GM18873 (cell line): Measurements from ENCODE around the gene B4GALT6.

Experiments
- ATAC-seq: cut with Tn5 transposase; IDR thresholded peaks from one replicate; pipeline ENCODE4 v1.9.1; 2021; ENCODE audit warnings: mild to moderate bottlenecking, moderate library complexity, moderate number of reproducible peaks; ENCODE audit not compliant: unreplicated experiment, low FRiP score

The B4GALT6 gene

DNA sequence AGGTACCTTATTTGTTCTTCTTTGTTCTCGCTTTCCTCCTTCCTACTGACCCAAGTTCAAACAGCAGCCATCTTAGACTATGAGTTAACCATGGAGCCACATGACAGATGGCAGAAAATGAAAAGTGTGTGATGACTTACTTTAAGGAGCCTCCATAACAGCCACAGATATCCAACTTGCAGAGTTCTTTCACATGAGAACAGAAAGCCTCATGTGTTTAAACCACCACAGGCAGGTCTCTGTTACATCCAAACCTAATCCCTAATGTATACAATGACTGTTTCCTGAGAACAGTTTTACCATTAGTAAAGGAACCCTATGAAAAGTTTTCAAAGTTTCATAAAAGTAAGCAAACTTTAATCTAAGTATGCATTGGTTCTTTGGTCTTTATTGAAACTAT lies 20.3 kb downstream of the B4GALT6 start:
- no peak for ATAC-seq

DNA sequence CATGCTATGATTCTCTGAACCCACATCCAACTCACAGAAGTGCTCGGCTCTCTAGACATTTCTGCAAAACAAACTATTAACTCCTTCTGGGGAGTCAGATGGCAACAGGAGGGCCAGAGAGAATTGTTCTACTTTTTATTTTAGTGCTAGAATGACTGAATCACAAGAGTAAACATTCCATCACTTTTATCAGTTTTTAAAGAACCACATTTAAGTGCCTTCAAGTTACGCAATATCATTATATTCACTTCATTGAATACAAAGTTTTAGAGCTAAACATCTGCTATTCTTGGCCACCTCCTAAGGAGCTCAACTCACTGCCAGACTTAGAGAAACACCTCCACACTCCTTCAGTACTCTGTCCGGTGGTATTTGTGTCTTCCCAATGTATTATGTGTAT lies 22.4 kb downstream of the B4GALT6 start:
- no peak for ATAC-seq

DNA sequence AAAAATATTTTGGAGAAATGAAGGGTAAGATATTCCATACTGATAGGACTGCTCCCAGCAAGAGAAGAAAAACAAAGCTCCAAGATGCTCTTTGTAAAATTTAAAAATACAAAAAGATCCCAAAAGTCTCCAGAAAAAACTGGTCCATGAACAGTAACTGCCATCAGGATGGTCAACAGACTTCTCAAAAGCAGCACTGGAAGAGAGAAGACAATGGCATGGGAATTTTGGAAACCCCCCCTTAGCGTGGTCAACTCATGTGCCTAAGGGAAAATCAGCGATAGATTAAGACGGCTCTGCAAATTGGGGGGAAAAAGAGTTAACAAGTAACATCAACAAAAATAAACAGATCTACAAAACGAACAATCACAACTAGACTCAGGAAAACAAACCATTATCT lies 23.6 kb downstream of the B4GALT6 start:
- ATAC-seq, result no peak

DNA sequence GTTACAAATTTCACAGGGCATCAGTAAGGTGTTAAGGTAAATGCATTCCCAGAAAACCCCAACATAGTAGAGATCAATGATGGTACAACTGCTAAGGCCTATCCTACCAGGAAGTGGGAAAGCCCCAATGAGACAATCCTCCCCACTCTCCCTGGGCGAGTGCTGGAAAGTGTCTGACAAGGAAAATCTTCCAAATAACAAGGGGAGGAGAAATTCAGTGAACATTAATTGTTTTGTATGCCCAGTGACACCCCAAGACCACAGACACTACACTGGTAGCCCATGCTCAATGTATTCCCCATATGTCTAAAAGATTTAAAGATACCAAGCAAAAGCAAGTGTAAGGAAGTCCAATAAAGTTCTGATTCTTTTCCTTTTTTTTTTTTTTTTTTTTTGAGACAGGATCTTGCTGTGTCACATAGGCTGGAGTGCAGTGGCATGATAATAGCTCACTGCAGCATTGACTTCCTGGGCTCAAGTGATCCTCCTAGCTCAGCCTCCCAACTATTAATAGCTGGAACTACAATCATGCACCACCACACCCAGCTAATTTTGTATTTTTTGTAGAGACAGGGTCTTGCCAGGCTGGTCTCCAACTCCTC lies 24.7 kb downstream of the B4GALT6 start:
- no peak for ATAC-seq

DNA sequence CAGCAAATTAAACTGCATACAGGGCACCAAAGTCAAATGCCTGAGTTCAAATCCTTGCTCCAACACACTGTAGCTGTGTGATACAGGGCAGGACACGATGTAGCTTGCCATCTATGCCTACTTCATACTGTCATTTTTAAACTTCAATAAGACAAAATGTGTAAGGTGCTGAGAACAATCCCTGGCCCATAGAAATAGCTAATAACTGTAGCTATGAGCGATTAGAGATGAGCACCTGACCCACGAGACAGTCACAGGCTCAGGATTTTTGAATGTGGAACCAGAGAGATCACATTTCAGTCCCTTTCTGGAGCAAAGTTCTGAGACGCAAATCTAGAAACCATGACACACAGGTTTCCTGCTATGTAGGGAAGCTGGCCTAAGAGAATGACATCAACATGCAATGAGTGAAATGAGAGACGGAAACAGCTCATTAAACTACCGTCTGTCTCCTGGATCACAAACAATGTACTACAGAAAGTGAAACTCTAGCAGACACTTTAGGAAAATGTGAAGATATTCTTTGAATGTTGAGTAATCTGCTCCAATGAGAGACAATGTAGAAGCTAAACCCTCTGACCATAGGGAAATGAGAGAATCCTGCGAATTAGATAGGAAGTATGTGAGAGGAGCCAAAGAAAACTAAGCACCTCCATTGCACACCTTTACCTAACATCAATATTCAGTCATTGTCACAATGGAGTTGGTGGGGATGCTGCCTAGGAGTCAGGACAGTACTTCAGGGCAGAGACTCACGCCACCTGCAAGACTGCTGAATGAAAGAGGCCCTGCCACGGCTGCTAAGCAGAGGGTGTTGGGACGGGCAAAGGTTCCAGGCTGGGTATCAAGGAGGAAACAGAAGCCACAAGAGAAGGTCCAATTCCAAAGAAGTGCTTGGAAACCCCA lies 25.5 kb downstream of the B4GALT6 start:
- ATAC-seq, result peak; percentile 65

DNA sequence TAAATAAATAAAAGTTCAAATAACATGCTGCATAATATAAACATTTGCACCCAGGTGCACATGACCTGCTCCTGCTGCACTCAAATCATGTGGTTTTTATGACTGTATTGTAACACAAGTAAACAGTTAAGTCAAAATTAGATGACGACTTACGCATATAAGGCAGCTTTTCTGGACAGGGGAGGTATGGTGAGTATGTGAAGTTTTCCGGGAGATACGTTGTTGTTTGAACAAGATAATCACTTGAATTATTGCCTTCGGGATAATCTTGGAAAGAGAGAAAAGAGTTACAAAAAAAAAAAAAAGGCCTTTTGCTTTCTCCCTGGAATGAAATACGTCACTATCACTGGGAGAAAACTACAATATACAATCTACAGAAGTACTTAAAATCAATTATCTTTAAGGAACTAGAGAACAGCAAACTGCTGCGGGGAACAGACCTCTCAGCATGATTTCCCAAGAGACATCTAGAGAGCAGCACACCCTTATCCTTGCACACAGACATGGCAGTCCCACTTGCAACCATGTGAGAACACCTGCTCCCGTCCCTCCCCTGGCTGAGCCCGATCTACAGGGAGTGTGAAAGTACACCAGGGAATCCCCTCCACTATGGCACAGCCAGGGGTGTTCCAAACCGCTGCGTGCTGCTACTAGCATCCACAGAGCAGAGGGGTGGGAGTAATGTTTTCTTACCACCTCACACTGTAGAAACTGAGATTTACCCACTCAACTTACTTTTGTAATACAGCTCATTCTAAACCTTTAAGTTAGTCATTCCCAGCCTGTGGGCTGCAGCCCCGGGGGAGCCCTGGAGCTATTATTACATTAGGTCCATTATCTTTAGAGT lies 26.3 kb downstream of the B4GALT6 start:
- ATAC-seq, result peak; percentile 87

DNA sequence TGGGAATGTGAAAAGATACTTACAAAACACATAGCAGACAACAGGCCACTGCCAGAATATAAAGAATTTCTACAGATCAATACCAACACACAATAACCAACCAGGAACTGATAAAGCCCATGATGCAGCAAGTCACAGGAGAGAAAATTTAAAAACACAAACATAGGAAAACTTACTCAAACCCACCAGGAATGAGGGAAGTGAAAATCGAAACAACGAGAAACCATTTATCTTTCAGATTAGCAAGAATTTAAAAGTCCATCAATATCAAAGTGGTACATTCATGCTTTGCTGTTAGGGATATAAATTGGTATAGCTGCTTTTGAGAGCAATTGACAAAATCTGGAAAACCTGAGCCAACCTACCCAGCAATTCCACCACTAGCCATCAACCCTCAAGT lies 27.6 kb downstream of the B4GALT6 start:
- no peak for ATAC-seq

DNA sequence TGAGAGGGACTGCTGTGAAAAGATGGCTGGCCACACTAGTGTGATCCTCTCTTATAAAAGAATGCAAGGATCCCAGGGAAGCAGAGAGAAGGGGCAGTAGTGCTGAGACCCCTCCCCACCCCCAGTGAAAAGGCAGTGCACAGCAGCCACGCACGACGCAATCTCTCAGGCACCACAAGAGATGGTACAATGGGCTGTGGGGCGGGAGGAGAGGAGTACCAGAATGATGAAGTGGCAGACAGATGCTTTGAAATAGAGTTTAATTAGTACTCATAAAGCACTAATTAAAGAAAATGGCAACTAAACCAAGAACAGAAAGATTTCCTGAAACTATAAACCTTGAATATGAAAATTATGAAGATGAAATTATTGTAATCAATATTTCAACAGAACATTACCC lies 29.0 kb downstream of the B4GALT6 start:
- ATAC-seq, result no peak

DNA sequence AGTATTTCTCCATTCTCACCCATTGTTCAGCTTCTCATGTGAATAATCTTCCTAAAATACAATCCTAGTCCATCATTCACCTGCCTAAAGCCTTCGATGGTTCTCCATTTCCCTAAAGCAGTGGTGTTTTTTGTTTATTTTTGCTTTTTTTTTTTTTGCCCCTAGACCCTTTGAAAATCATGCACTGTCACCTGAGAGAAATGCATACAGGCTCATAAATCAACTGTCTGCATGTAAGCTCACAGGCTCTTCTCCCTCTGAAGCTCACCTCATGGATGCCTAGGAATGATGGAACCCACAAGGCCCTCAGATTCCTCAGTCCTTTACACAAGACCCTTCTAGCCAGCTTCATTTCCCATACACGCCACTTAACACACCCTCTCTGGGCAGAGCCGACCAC lies 31.5 kb downstream of the B4GALT6 start:
- no peak for ATAC-seq

DNA sequence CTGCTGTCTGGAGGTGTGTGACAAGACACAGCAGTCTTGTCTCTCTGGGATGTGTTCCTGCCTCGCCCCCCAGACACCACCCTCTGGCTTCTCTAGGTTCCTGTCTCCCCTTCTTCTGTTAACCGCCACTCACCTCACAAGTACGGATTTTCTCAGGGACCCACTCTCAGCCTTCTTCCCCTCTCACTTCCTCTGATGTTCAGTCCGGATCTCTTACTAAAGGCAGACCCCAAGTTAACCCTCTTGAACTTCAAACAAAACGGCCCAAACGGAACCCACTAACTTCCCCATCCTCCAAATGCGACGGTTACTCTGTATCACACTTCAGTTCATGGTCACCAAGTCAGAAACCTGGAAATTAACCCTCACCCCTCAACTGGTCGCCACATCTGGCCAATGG lies 32.0 kb downstream of the B4GALT6 start:
- no peak for ATAC-seq

DNA sequence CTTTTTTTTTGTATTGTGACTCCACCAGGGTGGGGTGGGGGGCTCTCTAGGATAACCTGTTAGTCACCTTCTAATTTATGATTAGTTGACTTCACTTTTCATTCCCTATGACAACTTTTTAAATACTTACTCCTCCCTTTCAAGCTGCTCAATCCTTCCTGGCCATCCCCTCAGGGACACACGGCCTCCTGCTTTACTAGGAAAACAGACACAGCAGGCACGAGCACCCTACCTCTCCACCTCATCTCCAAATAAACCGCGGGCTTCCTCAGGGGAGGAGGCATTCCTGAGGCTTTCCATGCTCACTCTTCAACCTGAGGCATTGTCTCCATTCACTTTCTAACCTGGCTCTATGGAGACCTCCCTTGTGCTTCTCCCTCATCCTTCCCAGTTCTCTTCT lies 33.0 kb downstream of the B4GALT6 start:
- ATAC-seq, result no peak

DNA sequence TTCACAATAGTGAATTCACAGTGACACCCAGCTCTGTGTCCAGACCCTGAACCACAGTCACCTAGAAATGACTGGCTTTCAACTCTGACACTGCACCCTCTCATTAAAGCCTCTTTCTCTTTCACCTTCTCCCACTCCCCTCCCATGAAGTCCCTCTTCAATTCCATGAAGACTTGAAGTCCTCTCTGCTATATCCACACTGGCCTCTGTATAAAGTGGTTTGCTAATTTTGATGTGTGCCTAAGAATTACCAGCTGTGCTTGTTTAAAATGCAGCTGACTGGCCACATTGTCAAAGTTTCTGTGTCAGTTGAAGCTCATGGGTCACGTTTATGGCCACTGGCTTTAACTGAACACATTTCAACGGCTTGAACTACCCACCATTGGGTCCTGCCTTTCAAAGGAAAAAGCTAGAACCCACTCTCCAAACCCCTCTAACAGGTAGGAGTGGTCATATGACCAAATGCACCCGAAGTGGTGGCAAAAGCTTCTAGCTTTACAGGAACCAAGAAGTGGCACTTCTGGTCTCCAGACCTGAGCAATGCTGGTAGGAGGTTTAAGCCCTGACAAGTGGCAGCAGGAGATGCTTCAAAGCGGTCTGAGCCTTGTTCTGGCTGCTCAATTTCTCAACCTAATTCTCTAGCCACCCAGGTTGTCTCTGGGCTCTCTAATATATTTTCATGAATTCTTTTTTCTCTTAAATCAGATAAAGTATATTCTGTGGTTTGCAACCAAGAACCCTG lies 34.2 kb downstream of the B4GALT6 start:
- ATAC-seq, result peak; percentile 47

DNA sequence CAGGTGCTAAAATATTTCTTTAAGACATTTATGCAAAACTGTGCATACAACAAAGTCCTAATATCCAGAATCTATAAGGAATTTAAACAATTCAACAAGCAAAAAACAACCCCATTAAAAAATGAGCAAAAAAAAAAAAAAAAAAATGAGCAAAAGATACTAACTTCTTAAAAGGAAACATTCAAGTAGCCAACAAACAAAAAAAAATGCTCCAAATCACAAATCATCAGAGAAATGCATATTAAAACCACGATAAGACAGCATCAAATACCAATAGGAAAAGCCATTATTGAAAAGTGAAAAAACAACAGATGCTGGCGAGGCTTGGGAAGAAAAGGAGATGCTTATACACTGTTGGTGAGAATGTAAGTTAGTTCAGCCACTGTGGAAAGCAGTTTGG lies 34.9 kb downstream of the B4GALT6 start:
- ATAC-seq, result no peak

DNA sequence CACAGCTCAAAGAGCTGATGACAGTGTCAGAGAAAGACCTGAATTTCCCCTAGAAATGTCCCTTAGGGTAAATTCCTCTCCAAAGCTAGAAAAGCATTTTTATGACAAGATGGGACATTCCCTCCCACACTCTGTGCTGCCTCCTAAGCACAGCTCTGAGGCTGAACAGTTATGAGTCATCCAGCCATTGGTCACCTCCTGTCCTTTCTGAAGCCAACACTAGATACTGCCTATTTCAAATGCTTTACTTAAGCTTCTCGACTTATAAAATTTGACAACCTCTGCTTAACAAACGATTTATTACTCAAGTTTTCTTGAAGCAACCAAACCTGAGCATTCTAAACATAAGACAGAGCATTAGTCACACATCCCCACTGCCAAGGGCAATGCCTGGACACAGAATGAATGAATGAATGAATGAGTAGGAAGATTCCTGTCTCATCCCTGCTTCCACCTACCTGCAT lies 35.4 kb downstream of the B4GALT6 start:
- ATAC-seq, result peak; percentile 90

DNA sequence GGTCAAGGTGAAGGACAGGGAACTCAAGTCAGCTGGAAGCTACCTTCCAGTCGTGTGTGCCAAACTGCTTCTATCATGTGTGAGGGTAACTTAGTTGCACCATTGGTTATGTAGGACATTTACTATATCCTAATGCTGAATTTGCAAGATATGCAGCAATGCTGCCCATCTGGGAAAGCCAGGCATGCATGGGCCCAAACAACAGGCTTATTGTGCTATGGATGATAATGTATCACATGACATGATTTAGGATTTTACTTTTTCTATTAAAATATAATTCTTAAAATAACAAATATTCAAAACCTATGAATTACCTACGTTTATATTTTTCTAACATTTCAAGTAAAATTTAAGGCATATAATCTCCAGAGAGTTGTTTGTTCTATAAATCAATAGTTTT lies 35.9 kb downstream of the B4GALT6 start:
- no peak for ATAC-seq

DNA sequence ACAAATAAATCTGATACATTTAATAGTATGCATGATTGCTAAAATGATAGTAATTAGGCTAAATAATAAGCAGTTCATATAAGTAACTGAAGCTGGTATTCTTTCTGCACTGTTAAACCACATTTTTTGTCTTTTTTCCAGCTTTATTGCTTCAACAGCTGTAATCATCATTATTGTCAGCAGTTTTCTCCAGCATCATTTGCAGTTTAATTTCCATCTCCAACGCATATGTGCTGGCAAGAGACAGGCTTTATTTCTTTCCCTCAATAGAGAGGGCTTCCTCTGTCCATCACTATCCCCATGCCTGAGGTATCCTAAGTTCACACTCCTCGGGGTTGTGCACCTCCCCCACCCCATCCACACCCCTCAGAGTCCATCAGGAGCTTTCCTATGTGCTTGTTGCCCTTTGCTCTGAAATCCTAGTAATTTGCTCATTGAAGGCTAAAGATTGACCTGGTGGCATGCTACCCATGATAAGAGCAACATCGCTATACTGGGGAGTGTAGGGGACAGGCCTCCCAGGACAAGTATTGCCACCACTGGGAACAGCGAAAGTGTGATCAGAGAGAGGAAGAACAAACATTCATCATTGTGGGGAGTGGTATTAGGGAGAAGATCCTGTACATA lies 37.1 kb downstream of the B4GALT6 start:
- ATAC-seq, result no peak

DNA sequence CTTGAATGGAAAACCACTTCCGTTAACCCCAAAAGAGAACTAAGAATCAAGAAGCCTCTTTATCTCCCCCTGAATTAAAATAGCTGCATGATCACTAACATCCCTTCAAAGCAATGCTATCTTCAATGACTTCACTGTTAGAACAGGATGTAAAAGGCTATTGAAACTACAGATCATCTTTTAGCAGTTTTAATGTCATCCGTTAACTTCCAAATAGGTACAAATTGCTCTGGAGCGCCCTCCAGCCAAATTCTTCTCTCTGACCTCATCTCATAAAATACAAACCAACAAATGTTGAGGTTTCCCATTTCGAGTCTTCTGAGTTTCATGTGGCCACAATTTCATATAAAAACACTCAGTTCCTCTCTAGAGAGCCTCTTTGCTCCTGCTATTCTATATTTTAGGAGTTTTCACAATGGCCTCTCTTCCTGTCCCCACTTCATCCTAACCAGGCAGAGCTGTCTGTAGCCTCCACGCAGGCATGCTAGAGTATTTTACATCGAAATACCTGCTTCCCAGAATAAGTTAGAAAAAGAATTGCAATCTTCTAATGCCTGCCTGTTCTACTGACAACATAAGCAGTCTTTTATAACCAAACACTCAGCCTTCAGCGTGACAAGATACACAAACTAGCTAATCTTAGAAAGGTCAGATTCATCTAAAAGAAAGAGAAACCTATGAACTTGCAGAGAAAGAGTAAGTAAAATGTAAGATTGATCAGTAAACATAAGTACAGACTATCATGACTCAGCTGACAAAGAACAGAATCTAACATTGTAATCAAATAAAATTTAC lies 37.9 kb downstream of the B4GALT6 start:
- no peak for ATAC-seq

DNA sequence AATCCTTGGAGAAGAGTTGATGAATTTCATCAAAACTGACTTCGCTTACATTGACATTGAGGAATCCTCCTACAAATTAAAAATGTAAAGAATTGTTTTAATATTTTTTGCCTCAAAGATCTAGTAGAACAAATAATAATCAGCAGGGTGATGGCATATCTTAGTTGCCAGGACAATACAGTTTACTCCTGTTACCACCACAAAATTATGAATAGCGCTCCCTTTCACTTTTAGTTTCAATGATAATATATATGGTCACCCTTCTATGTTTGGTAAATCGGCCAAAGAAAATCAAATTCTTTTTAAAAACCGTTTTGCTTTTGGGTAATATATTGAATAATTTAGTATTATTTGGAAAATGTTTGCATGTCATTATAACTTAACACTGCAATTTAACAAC lies 39.0 kb downstream of the B4GALT6 start:
- ATAC-seq, result no peak

DNA sequence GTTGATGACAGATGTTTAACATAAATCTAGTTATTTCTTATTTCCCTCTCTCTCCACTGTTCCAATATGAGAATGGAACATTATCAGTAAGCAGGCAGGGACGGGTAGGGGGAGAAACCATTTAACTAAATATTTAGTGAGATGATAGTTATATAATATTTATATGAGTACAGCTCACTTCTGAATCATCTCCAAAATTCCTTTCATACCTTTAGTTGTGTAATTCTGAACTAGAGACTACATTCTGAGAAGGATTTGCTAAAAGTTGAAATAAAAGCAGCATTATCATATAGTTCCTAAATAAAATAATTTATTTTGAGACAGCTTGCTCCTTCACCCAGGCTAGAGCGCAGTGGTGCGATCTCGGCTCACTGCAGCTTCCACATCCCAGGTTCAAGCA lies 41.4 kb downstream of the B4GALT6 start:
- ATAC-seq, result no peak
